LNCAP (cell line): Measurements from ENCODE around the gene WAC.

ENCODE experiments used
- CTCF ChIP-seq: fragments of 450-650 bp; IDR thresholded peaks from 2 replicates; pipeline ENCODE4 v1.5.1; 2017; ENCODE audit warnings: mild to moderate bottlenecking

The WAC gene

DNA sequence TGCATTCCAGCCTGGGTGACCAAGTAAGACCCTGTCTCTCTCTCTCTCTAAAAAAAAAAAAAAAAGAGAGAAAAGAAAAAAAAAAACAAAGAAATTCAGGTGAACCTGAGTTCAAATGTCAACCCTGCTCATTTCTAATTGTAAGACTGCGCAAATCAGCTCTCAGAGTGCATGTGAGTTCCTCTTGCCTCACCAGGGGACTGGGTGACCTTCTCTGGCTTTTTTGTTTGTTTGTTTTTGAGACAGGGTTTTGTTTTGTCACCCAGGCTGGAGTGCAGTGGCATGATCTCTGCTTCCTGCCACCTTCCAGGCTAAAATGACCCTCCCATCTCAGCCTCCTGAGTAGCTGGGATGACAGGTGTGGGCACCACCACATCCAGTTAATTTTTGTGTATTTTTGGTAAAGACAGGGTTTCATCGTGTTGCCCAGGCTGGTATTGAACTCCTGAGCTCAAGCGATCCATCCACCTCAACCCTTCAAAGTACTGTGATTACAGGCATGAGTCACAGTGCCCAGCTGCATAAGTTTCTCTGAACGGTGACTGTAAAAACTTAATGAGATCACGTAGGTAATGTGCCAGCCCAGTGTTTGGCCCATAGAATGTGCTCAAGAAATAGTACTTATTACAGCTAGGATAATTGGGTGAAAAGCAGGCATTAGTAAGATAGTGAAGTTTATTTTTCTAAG is 99.1 kb downstream of the WAC start:
- TF ChIP-seq CTCF, result no peak

DNA sequence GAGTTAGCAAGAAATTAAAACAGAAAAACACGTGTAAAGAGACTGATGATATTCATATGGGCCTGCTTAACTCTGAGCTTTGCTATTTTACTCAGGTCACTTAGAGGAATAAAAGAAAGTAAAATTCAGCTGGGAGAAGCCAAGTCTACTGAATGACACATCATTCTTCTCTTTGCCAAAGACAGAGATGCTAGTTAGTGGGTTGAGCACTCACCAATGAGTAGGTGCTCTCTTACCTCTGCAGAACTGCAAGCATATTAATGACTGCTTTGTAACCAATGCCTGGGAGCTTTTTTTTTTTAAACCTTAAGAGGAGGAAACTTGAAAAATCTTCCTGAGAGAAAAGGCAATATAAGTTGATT is 99.6 kb downstream of the WAC start:
- no peak for TF ChIP-seq CTCF

GRCh38 chr10:28633750-28634149 is 100.8 kb downstream of the WAC start:
- TF ChIP-seq CTCF, result no peak

DNA sequence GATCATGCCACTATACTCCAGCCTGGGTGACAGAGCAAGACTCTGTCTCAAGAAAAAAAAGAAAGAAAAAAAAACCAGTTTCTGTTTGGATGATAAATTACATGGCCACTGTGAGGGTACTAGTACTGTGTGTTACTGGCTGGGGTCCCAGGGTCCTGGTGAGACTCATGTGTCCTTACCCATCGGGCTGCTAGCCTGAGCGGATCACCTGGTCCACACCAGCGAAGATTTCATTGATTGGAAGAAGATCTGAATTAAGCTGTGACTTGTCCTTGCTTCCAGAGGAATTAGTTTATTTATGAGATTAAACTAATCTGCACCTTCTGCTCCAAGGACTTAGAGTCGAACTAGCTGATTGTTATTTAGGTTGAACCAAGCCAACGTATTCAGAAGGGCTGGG is 104.4 kb downstream of the WAC start:
- TF ChIP-seq CTCF, result no peak

- TF ChIP-seq CTCF, result no peak
These were observed 105.5 kb downstream of the WAC start for GRCh38 chr10:28638392-28638791.

DNA sequence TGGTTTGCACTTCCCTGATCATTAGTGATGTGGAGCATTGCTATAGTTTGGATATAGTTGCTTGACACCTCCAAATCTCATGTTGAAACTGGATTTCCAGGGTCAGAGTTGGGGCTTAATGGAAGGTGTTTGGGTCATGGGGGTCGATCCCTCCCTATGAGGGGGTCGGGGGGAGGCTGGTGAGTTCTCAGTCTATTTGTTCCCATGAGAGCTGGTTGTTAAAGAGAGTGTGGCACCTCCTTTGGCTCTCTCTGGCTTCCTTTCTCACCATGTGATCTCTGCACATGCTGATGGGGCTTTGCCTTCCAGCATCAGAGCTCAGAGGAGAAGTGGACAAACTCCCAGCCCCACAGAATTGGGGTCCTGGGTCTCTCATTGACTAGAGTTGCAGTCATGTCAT is 107.6 kb downstream of the WAC start:
- TF ChIP-seq CTCF, result no peak

GRCh38 chr10:28644647-28645046 is 111.7 kb downstream of the WAC start:
- no peak for TF ChIP-seq CTCF

- no peak for TF ChIP-seq CTCF
These were observed 119.2 kb downstream of the WAC start for GRCh38 chr10:28652106-28652505.
